GM12878 (cell line): ENCODE results near the gene ANXA4. TPM values are rescaled to one million over a fixed set of nuclear protein-coding genes. Genes with fewer than 3 reads are reported as not detected.

Source experiments
- ATAC-seq: fragments of 200-7000 bp; cut with Tn5 transposase; 3 replicates; pipeline ENCODE4 v1.9.1; 2020; ENCODE audit warnings: mild to moderate bottlenecking, moderate library complexity
- BruUV-seq: library from RNA; stranded (reverse); fragments of 400-500 nt; replicated peaks from 2 replicates; lab custom pipeline; 2021; lab: Mats Ljungman, UMichigan
- CTCF ChIA-PET: fragments of 300-600 bp; sonication (Branson Sonifier 250); formaldehyde crosslinking; extraction: SDS; loops from one replicate; lab custom pipeline; 2021; ENCODE audit warnings: inconsistent platforms; lab: Yijun Ruan, JAX
- POLR2A ChIA-PET: fragments of 350-600 bp; formaldehyde crosslinking; extraction: SDS; loops from one replicate; lab custom pipeline; 2021; ENCODE audit warnings: inconsistent platforms; lab: Charles Lee
- RAD21 ChIA-PET: fragments of 300-600 bp; sonication (Branson Sonifier 250); formaldehyde crosslinking; loops from one replicate; lab custom pipeline; 2023; ENCODE audit warnings: antibody characterized with exemption; ENCODE audit not compliant: unreplicated experiment; lab: Charles Lee
- SMC1A ChIA-PET: fragments of 300-600 bp; sonication (Branson Sonifier 250); formaldehyde crosslinking; loops from one replicate; lab custom pipeline; 2023; ENCODE audit not compliant: unreplicated experiment, uncharacterized antibody; lab: Charles Lee
- DNase-seq: peaks from one replicate; pipeline ENCODE4 v3.0.0-alpha.2; 2011; ENCODE audit warnings: low read depth, low spot score
- FAIRE-seq: peaks from 3 replicates; lab custom pipeline; 2011; peaks lifted over from hg19 to GRCh38; lab: Jason Lieb, UNC
- H2AFZ ChIP-seq: 2 replicates; pipeline ENCODE4 v1.6.0; 2011; ENCODE audit warnings: low read depth, low read length, control low read depth; ENCODE audit not compliant: control insufficient read depth
- H3K27ac ChIP-seq: 2 replicates; pipeline ENCODE4 v1.5.1; 2011; ENCODE audit warnings: control low read depth; ENCODE audit not compliant: control insufficient read depth, insufficient read depth
- H3K27me3 ChIP-seq, 2 experiments: replicated peaks in 1 of 2; 2 replicates each; pipeline versions ENCODE4 v1.6.0 to v1.6.1; 2011; ENCODE audit warnings: low read length in 1 of 2; ENCODE audit not compliant: control insufficient read depth in 2 of 2, insufficient read depth in 2 of 2
- H3K36me3 ChIP-seq, 2 experiments: 2 replicates each; pipeline ENCODE4 v1.5.1; 2011; ENCODE audit warnings: low read length in 1 of 2; ENCODE audit not compliant: control insufficient read depth in 2 of 2, insufficient read depth in 2 of 2
- H3K4me1 ChIP-seq: 2 replicates; pipeline ENCODE4 v1.6.1; 2011; ENCODE audit warnings: mild to moderate bottlenecking, low read length, moderate library complexity, mixed read lengths; ENCODE audit not compliant: control insufficient read depth, insufficient read depth
- H3K4me2 ChIP-seq: 2 replicates; pipeline ENCODE4 v1.6.0; 2011; ENCODE audit warnings: control low read depth; ENCODE audit not compliant: control insufficient read depth, insufficient read depth
- H3K4me3 ChIP-seq: fragments of 200-600 bp; sonication (generic); 2 replicates; pipeline ENCODE4 v1.5.1; 2016
- H3K79me2 ChIP-seq: 2 replicates; pipeline ENCODE4 v1.6.0; 2011; ENCODE audit warnings: low read length; ENCODE audit not compliant: control insufficient read depth, insufficient read depth
- H3K9ac ChIP-seq: 2 replicates; pipeline ENCODE4 v1.8.0; 2011; ENCODE audit warnings: low read length, control low read depth, mixed read lengths; ENCODE audit not compliant: control insufficient read depth, insufficient read depth
- H3K9me3 ChIP-seq: replicated peaks from 3 replicates; pipeline ENCODE4 v1.5.1; 2011; ENCODE audit warnings: mild to moderate bottlenecking, low read length; ENCODE audit not compliant: control insufficient read depth, insufficient read depth
- H4K20me1 ChIP-seq: 2 replicates; pipeline ENCODE4 v1.6.0; 2011; ENCODE audit not compliant: control insufficient read depth, insufficient read depth
- FOS ChIP-seq: IDR thresholded peaks from 3 replicates; pipeline ENCODE4 v1.6.1; 2011; ENCODE audit warnings: borderline replicate concordance; ENCODE audit not compliant: insufficient read length; ENCODE audit errors: extremely low read depth
- FOXK2 ChIP-seq: fragments of 450-650 bp; IDR thresholded peaks from 2 replicates; pipeline ENCODE4 v1.6.1; 2017; ENCODE audit warnings: mild to moderate bottlenecking, moderate library complexity
- KLF5 ChIP-seq: fragments of 450-650 bp; IDR thresholded peaks from 2 replicates; pipeline ENCODE4 v1.6.1; 2014; ENCODE audit warnings: mild to moderate bottlenecking; ENCODE audit not compliant: partially characterized antibody
- LARP7 ChIP-seq: fragments of 450-650 bp; IDR thresholded peaks from 2 replicates; pipeline ENCODE4 v1.6.1; 2017; ENCODE audit warnings: mild to moderate bottlenecking
- ZSCAN29 ChIP-seq: fragments of 450-650 bp; IDR thresholded peaks from 2 replicates; pipeline ENCODE4 v1.6.1; 2017; ENCODE audit warnings: mild to moderate bottlenecking, moderate library complexity
- WGBS: methylation state at CpG from one replicate; pipeline ENCODE4 v1.1.6; 2016; ENCODE audit warnings: low lambda C conversion rate; ENCODE audit not compliant: insufficient replicate concordance, insufficient coverage; ENCODE audit errors: missing lambda C conversion rate; 5-methylcytosine and 5-hydroxymethylcytosine counted together
- in situ Hi-C: fragments of 300-500 bp; cut with MboI; formaldehyde crosslinking; loops from 9 replicates; pipeline ENCODE4 v1.14.3; 2018; ENCODE audit warnings: mixed read lengths
- intact Hi-C: fragments of 100-400 bp; cut with micrococcal nuclease; formaldehyde crosslinking; loops from one replicate; pipeline ENCODE4 v1.14.2; 2022; ENCODE audit not compliant: unreplicated experiment
- polyA plus RNA-seq, 11 experiments: library from polyadenylated mRNA; depleted of rRNA in 4 of 11; unstranded in 6 of 11; stranded (reverse) in 5 of 11; fragments of >200 nt; fragmentation: Nextera tagmentation in 4 of 11; fragmentation: Illumina TruSeq in 1 of 11; extraction: Ambion mirVana in 4 of 11; extraction: Trizol in 1 of 11; gene quantifications; 1 replicate in 1 of 11; 2 replicates in 10 of 11; pipeline versions ENCODE4 v1.2.1 to v1.2.3, GENCODE V29; 2011 to 2016; ENCODE audit warnings: inconsistent platforms in 2 of 11, missing spikeins in 2 of 11, low read depth in 1 of 11
- total RNA-seq, 4 experiments: library from RNA; depleted of rRNA in 3 of 4; stranded (reverse); fragments of >200 nt in 3 of 4; fragmentation: Illumina TruSeq in 1 of 4; extraction: Trizol in 1 of 4; gene quantifications; 2 replicates each; pipeline versions ENCODE4 v1.2.1 to v1.2.3, GENCODE V29; 2013 to 2021

Gene ANXA4
- total and polyA plus RNA-seq, 10 of the 15 experiments (the other 5 are each of a cell fraction or from before 2014, with no cell fraction given): 16.3 to 97.2 (median 71.0) TPM

DNA sequence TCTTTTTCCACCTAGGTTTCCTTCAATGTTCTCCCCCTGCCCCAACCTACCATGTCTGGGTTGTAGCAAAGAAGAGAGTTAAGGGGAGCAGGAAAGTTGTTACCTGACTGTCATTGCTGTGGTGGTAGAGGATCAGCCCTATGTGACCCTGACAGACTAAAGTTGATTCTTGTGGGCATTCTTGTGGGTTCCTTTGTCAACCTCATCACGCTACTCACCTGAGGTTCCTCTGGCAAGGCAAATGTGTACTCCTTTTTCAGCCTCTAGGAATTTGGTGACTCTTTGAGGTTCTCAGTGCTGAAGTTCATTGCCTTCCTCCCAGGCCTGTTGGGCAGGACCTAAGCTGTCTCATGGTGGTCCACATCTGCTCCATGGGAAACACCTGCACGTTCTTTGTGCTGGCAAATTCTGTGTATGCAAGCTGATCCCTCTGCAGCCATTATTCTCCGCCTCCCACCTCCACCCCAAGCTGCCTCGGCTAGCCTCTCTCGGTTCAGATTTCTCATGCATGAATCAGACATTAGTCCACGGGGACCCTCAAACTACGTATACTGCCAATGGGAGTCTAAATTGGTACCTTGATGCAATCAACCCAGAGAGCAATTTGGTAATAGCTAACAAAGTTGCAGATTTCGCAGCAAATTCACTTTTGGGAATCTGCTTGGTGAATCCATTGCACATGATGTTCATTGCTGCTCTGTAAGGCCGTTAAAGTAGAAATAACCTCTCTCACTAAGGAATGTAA, 86.0 kb downstream of the ANXA4 start:
- no peaks in the 10 kb centered on the region for H4K20me1 ChIP-seq
- ChIA-PET RAD21 (interaction anchor here (1.1 to 3.5 kb wide), 7 partner anchors 12 to 103 kb away, joined by 3 to 27 read pairs (median 3); no protein-coding TSS in a partner anchor), POLR2A (interaction anchor here (1.2 to 2.2 kb wide), 7 partner anchors 9 to 87 kb away, joined by 3 to 9 read pairs (median 5); partner anchors contain the start of gene MXD1), CTCF (interaction anchor here (1.0 to 6.8 kb wide), 6 partner anchors 10 to 103 kb away, joined by 3 to 67 read pairs (median 6); no protein-coding TSS in a partner anchor), SMC1A (interaction anchor here (0.9 to 3.8 kb wide), 14 partner anchors 8 to 466 kb away, joined by 3 to 26 read pairs (median 4); partner anchors contain the start of gene SNRPG)
- H2AFZ ChIP-seq: no peak overlapping the region
- peaks cover 3% of the 10 kb centered on the region for H3K4me1 ChIP-seq
- no peak for DNase-seq
- intact Hi-C loops (loop anchor here (5.0 kb wide), 1 partner anchor 181 kb away; no protein-coding TSS in a partner anchor), in situ Hi-C loops (no loop called here)
- no peak for FAIRE-seq
- H3K36me3 ChIP-seq: peaks cover 0 to 4% of the 10 kb centered on the region in 2 experiments; a peak in 1 of 4 replicates
- no peak overlapping the region for H3K4me3 ChIP-seq
- BruUV-seq: no TSS peak
- H3K4me2 ChIP-seq: no peak overlapping the region
- H3K79me2 ChIP-seq: peaks cover 35% of the 10 kb centered on the region
- WGBS: 84% methylated on average over 9 of the region's 9 CpGs
- no peak for ATAC-seq
- no peak overlapping the region for H3K9ac ChIP-seq
- TF ChIP-seq KLF5: no peak
- no peak for TF ChIP-seq FOXK2
- no peak for TF ChIP-seq FOS
- TF ChIP-seq ZSCAN29: no peak
- no peak for TF ChIP-seq LARP7
- no peak overlapping the region for H3K27ac ChIP-seq
- no peaks in the 10 kb centered on the region for H3K27me3 ChIP-seq
- H3K9me3 ChIP-seq: no peaks in the 10 kb centered on the region
